Activated effector memory CD4-positive, alpha-beta T cell treated with anti-CD3 and anti-CD28 coated beads, Interleukin-2, amount 50 U/mL, for 16 hours (primary cell): ENCODE measurements around the gene C10orf90.
A peak's percentile ranks its signal among the peaks of the same experiment; 100 is the strongest.

Source experiments
- DNase-seq: peaks from one replicate; pipeline ENCODE4 v3.0.0-alpha.2; 2020

C10orf90 gene

GRCh38 chr10:126674741-126675515 lies 4.4 kb upstream of the C10orf90 start:
- no peak for DNase-seq

- DNase-seq, result no peak
Observed at GRCh38 chr10:126673565-126673964, 3.1 kb upstream of the C10orf90 start.

- DNase-seq, result no peak
Observed at GRCh38 chr10:126671402-126671975, 996 bp upstream of the C10orf90 start.

DNA sequence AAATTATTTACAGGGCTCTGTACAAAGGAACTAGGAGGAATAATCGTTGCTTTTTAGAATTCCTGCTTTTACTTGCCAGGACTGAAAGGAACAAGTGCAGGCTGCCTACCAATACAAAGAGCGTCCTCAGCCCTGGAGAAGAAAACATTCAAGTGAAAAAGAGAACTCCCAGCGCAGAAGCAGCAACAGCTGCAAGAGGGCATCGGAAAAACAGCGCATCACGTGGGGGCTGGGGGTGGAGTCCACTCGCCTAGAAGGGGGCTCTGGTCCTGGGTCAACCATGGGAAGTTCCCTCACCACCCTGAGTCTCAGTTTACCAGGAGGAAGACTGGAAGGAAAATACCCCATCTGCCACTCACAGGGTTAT lies 385 bp upstream of the C10orf90 start:
- DNase-seq, result no peak

- DNase-seq, result no peak
Observed at GRCh38 chr10:126669168-126669567, 1.3 kb downstream of the C10orf90 start.

DNA sequence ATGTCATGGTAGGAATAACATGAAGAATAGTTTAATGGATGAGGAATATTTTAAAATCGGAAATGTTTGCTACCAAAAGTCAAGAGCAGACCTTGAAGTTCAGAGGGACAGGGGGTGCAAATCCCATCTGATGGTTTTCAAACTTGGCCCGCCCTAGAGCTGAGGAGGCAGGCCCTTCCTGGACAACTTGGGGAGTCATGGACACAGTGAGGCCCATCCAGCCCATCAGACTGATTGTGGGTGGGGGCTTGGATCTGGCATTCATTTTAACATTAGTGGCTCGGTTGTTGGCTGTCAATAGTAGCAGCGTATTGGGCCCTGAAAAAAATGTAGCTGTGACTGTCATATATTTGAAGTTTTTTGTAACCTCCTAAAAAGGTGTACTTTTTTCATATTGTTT lies 2.0 kb downstream of the C10orf90 start:
- DNase-seq, result no peak

- DNase-seq, result no peak
Observed at GRCh38 chr10:126667568-126667967, 2.9 kb downstream of the C10orf90 start.

- DNase-seq, result no peak
Observed at GRCh38 chr10:126665207-126665606, 5.3 kb downstream of the C10orf90 start.

GRCh38 chr10:126663880-126664279 lies 6.6 kb downstream of the C10orf90 start:
- DNase-seq, result no peak

GRCh38 chr10:126663328-126663727 lies 7.2 kb downstream of the C10orf90 start:
- DNase-seq, result peak; percentile 68

DNA sequence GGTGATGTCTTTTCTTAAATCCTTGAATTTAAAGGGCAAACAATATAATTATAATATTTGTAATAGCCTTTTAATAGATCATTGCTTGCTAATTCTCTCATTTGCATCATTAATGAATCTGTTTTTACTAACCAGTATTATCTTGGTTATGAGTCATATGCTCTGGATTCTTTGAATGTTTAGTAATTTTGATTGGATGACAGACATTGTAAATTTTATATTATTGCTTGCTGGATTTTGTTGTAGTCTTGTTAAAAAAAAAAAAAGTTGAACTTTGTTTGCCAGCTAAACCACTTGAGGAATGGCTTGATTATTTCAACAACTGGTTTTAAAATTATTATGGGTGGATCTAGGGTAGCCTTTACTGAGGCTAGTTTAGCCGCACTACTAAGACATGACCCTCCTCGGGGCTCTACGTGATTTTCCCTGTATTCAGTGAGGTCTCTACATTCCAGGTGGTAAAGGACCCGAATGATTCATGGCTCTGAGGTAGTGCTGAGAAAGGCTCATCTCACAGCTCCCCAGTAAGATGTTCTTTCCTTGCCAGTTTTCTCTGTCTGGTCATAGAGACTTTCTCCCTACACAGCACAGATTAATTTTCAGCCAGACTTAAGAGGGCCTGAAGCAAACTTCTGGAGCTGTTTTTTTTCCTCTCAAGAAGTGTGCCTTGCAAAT lies 8.5 kb downstream of the C10orf90 start:
- no peak for DNase-seq

DNA sequence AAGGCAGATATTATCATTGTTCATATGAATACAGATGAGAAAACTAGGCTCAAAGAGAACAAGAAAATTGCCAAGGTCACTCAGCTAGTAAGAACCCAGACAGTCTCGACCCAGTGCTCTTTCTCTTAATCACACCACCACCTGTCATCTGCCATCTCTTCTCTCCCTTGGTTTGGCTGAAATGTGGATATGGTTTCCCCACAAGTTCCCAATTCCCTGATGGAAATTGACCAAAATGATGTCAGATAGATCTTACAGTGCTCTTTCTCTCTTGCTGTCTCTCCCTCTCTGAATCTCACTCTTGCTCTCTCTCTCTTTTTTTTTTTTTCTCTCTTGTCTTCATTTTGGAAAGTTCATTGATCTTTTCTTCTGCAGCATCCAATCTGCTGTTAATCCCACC lies 9.1 kb downstream of the C10orf90 start:
- no peak for DNase-seq

DNA sequence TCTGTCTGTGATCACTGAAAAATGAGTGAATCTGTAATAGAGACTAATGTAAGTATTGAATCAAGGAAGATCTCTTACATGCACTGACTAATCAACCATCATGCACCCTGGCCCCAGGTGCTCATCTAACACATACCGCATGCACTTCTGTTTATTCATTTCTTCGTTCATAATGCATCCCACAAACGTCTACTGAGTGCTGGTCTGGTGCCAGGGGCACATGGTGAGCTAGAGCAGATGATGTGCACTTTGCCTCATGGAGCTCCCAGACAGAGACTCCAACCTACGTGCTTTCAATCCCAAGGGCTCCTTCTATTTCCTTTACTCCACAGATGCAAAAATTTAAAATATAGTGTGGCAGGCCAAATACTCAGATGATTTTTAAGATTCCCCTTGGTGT lies 10.7 kb downstream of the C10orf90 start:
- DNase-seq, result no peak

GRCh38 chr10:126658928-126659327 lies 11.6 kb downstream of the C10orf90 start:
- DNase-seq, result no peak

GRCh38 chr10:126654579-126654978 lies 15.9 kb downstream of the C10orf90 start:
- DNase-seq, result no peak

- no peak for DNase-seq
Observed at GRCh38 chr10:126651467-126651866, 19.0 kb downstream of the C10orf90 start.

- no peak for DNase-seq
Observed at GRCh38 chr10:126650161-126650560, 20.3 kb downstream of the C10orf90 start.

DNA sequence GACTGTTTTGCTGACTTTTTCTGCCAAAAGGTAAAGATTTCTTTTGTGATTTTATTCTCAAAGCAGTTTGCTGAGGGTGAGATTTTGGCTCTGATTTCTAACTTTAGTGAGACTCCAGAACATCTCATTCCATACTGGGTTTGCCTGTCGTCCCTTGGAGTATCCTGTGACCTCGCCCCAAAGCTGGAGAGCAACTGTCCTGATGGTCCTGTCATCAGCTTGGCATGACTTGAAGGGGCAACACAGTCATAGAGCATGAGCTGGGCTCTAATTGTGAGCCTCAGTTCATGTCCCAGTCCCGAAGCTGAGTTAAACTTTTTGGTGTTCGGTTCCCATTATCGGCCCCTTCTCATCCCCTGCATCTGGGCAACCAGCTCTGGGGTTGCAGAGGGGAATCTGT lies 23.4 kb downstream of the C10orf90 start:
- no peak for DNase-seq

DNA sequence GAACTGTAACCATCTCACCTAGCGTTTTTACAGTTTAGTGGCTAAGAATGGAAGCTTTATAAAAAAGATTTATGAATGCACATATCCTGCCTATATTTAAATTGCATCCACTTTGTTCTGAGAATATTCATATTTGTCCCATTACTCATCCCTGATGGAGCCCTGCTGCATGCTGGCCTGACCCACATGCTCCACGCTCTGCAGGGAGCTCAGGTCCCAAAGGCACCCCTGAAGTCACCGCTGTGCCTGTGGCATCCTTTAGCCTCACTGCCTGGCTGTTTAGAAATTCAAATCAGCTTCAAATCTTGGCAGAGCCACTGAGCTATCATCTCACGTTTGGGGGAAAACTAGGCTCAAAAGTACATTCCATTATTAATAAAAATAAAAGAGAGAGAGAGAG lies 24.4 kb downstream of the C10orf90 start:
- DNase-seq, result no peak

DNA sequence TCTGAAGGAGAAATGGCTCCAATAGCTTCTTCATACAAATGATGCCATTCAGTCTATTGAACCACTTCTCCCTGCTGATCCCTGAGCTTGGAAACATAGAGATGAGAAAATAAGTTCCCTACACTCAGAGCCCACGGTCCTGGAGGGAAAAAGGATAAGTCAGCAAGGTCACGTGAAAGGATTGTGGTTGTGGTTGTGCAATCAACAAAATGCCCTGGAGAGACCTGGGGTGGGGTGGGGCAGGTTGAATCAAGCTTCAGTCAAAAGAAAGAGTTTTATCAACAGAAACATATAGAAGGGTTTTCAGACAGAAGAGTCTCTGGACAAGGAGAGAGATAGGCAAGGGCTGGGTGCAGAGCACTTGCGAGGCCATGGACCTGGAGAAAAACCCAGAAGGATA lies 30.1 kb downstream of the C10orf90 start:
- DNase-seq, result no peak

DNA sequence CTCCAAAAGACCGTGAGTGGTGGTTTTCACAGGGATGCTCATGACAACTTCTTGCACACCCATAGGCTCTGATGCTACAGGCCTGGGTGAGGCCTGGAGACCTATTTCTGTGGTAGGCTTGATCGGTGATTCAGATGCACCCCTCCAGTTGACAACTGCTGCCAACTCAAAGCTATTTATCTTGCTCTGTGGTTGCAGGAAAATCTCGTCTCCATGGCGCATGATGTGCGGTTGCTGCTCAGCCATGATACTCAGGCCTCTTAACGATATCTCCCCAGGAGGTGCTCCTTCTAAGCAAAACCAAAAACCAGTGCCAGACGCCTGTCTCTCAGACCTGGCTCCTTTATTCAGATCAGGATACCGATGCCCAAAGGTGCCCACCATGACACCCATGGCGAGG lies 31.4 kb downstream of the C10orf90 start:
- DNase-seq, result no peak

GRCh38 chr10:126638542-126638941 lies 32.0 kb downstream of the C10orf90 start:
- no peak for DNase-seq

DNA sequence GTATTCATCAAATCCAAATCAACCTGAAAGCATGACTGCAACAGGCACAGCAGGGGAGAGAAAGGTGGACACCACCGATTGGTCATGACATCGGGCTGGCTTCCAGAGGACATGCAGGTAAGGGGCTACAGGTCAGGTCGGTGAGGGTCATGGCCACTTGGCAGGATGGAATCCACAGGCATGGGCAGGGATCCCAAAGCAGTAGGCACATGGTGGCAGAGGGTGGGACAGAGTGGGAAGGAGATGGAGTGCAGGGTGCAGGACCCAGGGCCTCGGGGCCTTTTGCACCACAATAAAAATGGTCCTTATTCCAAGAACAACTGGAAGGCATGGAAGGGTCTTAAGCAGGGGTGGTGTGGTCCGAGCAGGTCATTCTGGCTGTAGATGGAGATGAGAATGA lies 33.0 kb downstream of the C10orf90 start:
- DNase-seq, result no peak

DNA sequence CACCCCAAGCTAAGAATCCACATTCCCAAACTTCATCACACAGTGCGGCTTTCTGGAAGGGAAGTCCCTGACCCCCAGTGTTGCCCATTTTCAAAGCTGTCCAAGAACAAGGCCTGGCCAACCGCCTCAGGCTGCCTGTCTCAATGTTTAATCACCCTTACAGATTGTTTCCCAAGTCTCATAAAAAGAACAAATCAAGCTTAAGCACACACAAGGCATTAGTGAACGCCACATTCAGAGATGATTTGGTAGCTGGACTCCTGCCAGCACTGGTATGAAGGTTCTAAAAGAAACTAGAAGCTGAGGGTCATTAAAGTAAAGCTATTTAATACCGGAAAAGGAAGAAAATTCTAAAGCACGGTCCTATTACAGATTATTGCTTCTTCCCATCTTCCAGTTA lies 35.6 kb downstream of the C10orf90 start:
- no peak for DNase-seq
